NAMALWA (cell line): ENCODE data around the gene AGAP1.
"Not testable (repeated sequence)": the region's sequence is repeated elsewhere in the genome, so short reads cannot be mapped to it uniquely, and the experiment has no call there.

Experiments used
- DNase-seq: peaks from one replicate; pipeline ENCODE4 v3.0.0-alpha.2; 2015; ENCODE audit warnings: low spot score

AGAP1 gene

DNA sequence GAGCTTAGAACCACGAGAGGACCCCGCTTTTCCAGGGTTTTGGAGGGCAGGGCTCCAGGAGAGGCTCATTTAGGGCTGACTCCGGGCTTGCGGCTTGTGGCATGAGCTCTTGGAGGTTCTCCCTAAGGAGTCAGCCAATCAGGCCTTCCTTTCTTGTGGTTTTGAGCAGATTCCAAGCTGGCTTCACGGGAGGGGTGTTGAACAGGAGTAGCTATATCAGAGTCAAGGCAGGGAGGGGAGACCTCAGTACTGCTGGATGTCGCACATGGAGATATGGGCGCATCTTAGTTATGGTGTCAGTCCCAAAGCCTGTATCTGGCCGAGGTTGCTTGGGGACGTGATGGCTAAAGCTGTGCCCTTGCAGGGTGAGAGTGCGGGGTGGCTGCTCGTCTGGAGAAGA is 98.6 kb downstream of the AGAP1 start:
- DNase-seq = no peak

DNA sequence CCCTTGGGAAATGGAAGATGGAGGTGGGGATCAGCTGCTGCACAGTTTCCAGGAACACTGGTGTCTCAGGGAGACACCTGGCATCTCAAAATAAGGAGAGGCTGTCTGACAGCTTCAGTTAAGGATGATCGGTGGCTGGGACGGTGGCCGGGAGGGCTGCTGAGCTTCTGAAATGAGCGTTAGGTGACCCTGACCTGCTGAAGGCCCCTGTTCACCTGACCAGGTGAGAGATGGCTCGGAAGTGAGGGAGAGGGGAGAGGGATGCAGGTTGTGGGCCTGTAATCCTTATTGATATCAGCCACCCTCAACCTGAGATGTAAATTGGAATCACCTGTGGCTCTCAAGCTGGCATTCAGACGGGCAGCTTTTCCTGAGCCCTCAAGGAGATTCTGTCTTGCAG is 99.0 kb downstream of the AGAP1 start:
- no peak for DNase-seq

DNA sequence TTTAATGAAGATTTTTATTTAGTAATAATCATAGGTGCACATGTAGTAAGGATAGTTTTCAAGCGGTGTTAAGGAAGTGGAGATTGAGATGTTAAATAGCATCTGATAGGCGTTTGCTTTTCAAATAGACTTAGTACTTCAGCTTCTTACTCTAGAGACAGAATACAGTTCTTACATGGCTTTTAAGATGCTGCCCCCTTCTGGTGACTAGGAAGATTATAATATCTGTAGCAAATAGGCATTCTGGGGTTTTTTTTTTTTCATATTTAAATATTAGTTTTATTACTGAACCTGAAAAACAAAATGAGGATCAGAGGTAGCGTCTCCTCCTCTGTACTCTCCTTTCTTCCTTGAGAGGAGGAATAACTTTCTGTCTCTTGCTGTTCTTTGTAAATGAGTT is 100.2 kb downstream of the AGAP1 start:
- peak; percentile 51 for DNase-seq

DNA sequence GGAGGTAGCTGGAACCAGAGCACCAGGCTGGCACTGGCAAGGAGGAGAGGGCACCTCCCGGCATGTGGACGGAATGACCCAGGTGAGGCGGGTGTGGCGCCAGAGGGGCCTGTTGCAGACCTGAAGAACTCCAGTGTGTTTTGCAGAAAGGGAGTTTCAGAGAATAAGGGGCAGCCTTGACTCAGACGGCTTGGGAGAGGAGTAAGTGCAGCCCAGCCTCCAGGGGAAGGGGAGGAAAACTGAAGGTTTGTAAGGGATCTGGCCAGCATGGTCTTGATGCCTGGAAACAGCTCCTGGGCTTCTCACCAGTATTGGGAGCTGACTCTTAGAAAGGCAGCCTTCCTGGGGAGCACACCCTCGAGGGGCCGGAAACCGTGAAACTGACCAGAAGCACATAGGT is 101.1 kb downstream of the AGAP1 start:
- DNase-seq = no peak

- peak; percentile 69 for DNase-seq
Measured at GRCh38 chr2:235595422-235596010, 101.7 kb downstream of the AGAP1 start.

GRCh38 chr2:235596272-235596671 is 102.4 kb downstream of the AGAP1 start:
- DNase-seq = no peak

GRCh38 chr2:235597081-235597615 is 103.3 kb downstream of the AGAP1 start:
- no peak for DNase-seq

- no peak for DNase-seq
Measured at GRCh38 chr2:235598026-235598425, 104.2 kb downstream of the AGAP1 start.

DNA sequence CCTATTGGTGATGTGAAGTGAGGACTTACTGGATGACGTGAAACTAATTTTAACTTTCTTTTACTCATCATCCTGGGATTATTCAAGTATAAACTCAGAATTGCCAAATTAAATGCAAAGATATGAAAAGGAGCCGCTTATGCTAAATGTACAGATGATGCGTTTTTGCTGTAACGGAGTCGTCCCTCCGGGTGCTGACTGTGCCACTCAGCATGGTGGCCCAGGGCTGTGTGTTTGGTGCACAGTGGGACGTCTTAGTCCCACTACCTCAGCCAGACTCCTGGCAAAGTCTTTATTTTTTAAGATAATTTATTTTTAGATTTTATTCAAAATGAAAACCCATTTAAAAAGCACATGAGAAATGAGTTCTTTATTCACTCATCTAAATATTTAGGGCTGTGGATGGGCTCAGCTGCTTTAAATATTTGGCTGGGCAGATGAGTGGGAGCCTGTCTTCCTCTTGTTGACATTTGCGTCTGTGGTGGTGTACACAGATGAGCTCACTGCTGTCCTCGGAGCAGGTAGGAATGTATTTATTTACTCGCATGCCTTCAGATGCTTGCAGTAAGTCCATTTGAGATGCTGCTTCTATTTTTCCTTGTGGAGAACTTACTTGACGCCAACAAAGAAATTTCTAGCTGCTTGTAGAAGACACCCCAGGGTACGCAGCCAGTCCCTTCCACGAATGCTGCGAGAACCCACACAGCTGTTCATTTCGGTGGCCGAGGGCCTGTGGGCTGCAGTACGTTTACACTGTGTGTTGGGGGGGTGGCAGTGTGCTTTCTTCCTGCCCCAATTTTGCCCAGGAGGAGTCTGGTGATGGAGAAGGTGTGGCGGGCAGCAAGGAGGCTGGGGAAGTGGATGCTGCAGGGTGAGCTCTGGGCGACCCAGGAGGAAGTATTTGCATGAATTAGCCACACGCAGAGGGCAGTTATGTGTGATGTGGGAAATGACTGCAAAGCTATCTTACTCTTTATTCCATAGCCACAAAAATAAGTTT is 105.0 kb downstream of the AGAP1 start:
- DNase-seq = no peak

GRCh38 chr2:235599596-235600338 is 105.9 kb downstream of the AGAP1 start:
- no peak for DNase-seq

DNA sequence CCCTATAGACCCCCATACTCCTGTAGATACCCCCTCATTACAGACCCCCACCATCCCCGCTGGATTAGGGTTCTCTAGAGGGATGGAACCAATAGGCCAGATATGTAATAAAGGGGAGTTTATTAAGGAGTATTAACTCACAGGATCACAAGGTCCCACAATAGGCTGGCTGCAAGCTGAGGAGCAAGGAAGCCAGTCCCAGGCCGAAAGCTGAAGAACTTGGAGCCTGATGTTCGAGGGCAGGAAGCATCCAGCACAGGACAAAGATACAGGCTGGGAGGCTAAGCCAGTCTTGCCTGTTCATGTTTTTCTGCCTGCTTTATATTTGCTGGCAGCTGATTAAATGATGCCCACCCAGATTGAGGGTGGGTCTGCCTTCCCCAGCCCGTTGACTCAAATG is 106.6 kb downstream of the AGAP1 start:
- DNase-seq = no peak

DNA sequence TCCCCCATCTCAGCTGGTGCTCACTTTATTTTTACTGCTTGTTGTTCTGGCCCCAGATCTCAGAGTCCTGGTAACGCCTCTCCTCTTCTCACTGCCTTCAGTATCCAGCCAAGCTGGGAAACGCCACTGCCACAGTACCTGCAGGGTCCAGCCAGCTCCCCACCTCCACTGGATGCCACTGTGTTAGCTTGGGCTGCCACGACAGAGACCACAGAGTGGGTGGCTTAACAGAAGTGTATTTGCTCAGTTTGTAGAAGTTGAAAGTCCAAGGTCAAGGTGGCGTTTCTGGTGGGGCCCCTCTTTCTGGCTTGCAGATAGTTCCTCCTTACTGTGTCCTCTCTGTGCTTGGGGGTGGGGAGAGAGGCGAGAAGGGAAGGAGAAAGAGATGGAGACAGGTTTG is 107.1 kb downstream of the AGAP1 start:
- no peak for DNase-seq

DNA sequence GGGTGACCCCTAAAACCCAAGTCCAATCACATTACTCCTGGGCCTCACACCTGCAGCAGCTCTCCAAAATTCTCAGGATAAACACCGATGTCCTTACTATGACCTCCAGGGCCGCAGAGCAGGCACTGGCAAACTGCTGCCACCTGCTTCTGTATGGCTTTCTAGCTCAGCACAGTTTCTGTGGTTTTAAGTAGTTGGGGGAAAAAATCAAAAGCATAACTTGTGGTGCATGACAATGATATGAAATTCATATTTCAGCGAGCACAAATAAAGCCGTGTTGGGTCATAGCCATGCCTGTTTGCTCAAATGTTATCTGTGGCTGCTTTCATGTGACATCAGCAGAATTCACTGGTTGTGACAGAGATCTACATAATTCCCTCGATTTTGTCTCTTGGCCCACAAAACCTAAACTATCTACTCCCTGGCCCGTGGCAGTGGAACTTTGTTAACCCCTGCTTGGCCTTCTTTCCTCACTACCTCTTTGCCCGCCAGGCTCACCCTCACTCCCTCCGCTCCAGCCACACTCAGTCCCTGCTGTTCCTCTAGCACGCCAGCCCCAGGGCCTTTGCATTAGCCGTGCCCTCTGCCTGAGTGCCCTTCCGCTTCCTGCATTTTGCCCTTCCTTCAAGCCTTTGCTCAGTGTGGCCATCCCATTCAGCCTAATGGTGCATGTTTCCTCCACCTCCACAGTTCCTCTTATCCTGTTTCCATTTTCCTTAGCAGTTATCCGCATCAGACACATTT is 108.3 kb downstream of the AGAP1 start:
- DNase-seq = no peak

GRCh38 chr2:235602971-235603370 is 109.1 kb downstream of the AGAP1 start:
- DNase-seq = not testable (repeated sequence)

DNA sequence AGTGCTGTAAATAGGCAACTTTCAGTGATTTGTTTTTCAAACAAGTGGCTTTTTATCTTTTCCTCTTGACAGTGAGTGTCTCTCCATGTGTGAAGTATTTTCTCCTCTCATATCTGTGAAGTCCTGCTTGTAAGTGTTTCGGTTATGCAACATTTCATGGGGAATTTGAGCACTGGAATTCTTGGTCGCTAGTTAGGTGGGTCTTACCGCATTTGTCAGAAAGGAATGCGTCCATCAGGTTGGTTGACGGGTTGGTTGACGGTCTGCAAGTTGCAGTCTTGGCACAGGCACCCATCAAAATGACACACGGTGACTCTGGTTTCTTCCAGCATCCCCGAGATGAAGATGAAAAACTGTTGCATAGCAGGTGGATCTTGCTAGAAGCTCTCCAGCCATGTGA is 109.8 kb downstream of the AGAP1 start:
- DNase-seq = no peak

- no peak for DNase-seq
Measured at GRCh38 chr2:235605312-235606003, 111.6 kb downstream of the AGAP1 start.

DNA sequence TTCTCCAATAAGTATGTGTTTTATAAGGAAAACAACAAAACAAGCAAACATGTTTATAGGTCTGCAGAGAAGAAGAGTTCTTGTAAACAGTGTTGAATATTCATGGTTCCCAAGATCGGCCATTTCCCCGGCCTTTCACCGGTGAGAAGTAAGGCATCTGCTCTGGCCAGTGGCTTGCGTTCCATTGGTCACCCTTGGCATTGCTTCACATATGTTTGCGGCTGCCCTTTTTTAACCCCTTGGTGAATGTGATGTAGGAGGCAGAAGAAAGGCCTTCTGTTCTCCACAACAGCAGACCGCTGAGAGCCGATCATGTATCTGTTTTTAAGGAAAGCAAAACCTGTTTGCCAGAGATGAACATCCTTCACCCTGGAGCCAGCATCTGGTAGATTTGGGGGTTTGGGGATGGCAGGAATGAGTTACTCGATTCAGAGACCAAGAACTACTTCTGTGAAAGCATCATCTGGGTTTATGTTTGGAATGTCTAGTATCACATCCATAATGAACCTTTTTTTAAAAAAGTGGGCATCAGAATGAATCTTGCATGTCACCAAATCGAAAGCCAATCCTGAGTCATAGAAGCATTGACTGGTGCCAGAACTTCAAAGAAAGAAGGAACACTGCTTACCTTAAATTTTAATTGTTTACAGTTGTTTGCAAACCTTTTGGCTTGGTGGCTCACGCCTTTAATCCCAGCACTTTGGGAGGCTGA is 112.3 kb downstream of the AGAP1 start:
- no peak for DNase-seq

GRCh38 chr2:235607546-235608199 is 113.8 kb downstream of the AGAP1 start:
- no peak for DNase-seq

- DNase-seq = no peak
Measured at GRCh38 chr2:235608200-235608887, 114.5 kb downstream of the AGAP1 start.
